ENCODE results near the gene LTBP2.

LTBP2 gene

DNA sequence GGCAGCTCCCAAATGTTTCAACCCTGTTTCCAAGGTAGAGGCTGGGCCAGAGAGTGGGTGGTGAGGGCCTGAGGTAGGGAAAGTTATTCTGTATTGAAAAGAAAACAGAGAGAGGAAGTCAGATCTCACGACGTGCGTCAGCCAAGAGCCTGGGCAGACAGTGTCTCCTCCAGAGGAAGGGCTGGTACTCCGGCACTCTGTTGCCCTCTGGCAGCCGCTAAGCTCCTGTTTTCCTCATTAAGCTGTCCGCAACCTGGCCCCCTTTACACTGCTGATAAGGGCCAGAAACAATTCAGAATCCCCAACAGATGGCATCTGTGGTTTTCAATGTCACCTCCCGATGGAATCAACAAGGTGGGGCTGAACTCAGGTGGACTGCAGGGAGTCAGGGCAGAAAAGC is 26.0 kb upstream of the LTBP2 start:
- no peak for DNase-seq (ENCODE audit: low read depth in 3 of 3)

DNA sequence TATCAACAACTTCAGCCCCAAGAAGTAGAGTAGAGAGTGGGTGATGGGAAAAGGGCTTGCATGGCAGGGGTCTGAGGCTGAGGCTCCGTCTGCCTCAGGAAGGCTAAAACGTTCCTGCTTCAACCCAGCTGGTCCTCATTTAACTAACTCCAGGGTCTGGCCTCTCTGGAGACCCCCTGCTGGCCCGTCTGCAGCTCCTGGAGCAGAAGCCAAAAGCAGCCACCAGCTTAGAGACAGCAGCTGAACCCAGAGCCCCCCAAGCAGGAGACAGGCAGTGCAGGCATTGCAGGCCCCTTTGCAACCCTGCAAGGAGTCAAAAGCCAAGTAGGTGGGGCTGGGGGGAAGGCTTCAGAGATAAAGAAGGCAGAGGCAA is 25.1 kb upstream of the LTBP2 start:
- no peak for DNase-seq (ENCODE audit: low read depth in 3 of 3)

DNA sequence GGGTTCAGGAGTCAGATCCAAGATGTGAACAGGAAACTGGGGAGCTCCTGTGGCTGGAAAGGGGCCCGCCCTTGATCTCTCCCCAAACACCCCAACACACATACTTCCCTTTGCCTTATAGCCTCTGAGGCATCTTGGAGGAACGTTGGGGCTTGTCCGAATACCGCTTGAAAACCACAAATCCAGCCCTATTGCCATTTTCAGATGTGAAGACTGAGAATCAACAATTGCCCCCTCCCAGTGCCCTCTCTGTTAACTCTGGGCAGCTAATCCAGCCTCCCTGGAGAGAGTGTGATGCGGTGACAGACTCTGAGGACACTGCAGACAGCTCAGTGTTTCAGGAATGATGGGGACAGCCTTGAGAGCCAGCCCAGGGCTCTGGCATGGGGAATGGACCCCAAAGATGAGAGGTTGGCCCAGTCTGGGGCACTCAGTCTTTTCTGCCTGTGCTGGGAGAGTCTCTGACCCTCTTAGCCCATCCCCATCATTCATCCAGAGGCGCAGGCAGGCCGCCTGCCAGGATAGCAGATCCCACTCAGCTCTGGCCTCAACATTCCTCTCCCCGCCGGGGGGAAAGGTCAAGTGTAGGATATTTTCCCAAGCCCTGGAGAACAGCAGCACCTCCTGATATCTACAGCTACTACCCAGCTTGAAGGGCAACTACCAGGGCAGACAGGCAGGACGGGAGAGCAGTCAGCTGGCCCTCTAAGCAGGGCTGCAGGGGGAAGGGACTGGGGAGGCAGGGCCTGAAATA is 24.6 kb upstream of the LTBP2 start:
- DNase-seq (ENCODE audit: low read depth in 3 of 3), result no peak

DNA sequence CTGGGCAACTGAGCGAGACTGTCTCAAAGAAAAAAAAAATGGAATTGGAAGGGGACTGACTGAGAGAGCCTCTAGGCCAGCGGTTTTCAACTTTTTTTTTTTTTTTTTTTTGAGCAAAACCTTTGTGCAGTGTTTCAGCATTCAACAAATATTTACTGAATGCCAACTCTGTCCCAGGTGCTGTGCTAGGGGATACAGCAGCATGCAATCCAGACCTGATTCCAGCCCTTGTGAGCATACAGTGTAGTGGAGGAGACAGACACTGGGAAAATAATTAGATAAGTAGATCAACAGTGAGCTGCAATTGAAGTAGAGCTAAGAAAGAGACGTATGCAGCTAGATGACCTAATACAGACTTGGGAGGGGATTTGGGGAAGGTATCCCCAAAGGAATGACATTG is 23.8 kb upstream of the LTBP2 start:
- DNase-seq (ENCODE audit: low read depth in 3 of 3), result no peak

DNA sequence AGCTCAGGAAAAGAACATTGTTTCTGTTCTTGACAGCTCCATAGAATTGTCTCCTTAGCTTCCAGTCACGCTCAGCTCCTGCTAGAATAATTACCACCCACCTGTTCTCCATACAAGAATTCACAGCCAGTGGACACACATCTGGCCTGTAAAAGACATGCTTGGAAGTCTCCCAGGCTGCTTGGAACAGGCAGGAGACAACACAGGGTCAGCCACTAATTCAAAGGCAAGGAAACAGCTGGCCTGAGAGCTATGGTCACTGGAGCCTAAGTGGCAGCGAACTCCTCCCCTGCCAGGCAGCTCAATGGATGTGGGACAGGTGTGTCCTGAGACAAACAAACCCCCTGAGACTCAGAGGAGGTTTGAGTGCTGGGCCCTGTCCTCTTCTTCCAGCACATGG is 22.9 kb upstream of the LTBP2 start:
- DNase-seq (ENCODE audit: low read depth in 3 of 3), result no peak

DNA sequence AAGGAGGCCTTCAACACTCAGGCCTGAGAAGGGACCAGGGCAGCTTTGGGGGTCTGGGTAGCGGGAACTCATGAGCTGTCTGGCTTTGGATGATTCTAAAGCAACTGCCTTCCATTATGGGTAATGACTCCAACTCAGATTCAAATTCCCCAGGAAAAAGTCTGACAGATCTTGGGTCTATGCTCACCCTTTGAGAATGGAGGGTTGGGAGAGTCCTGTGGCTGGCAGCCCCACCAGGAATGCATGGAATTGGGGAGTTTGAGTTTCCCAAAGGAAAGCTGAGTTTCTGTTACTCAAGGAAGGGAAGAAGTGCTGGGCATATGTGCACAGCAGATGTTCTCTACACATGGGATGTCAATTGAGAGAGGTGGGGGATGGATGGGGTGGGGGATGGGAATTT is 22.4 kb upstream of the LTBP2 start:
- no peak for DNase-seq (ENCODE audit: low read depth in 3 of 3)

- no peak for DNase-seq (ENCODE audit: low read depth in 3 of 3)
Measured at GRCh38 chr14:74630881-74631690, 19.0 kb upstream of the LTBP2 start.

DNA sequence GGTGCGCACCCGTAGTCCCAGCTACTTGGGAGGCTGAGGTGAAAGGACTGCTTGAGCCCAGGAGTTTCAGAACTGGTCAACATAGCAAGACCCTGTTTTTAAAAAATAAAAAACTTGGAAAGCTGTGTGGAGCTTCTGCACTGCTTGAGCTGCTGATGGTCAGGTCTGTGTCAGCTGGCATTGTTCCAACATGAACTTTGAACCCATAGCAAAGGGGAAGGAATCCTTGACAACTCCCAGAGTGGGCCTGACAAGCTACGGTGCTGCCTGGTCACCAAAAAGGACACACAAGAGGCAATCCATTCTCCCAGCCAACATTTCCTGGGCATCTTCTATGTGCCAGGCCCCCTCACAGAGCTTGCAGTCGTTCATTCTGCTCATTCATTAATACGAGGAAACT is 16.4 kb upstream of the LTBP2 start:
- DNase-seq (ENCODE audit: low read depth in 3 of 3), result no peak

DNA sequence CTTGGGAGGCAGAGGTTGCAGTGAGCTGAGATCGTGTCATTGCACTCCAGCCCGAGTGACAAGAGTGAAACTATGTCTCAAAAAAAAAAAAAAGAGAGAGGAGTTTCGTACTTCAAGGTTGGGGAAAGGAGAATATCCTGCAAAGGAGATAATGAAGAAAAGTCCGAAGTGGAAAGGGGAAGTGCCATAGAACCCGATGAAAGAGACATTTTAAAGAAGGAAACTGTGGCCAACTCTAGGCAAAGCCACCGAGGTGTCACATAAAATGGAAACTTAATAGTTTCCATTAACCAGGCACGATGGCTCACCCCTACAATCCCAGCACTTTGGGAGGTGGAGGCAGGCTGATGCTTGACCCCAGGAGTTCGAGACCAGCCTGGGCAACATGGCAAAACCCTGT is 15.0 kb upstream of the LTBP2 start:
- no peak for DNase-seq (ENCODE audit: low read depth in 3 of 3)

DNA sequence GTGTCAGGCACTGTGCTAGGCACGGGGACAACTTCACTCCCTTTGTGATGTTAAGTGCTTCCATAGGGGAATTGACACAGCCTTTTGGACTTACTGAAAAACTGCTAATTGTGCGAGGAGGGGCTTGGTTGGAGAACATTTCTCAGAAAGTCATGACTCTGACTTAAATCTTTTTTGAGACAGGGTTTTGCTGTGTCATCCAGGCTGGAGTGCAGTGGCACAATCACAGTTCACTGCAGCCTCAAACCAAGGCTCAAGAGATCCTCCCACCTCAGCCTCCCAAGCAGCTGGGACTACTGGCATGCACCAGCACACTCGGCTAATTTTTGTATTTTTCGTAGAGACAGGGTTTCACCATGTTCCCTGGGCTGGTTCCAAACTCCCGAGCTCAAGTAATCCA is 10.2 kb upstream of the LTBP2 start:
- DNase-seq (ENCODE audit: low read depth in 3 of 3), result no peak

DNA sequence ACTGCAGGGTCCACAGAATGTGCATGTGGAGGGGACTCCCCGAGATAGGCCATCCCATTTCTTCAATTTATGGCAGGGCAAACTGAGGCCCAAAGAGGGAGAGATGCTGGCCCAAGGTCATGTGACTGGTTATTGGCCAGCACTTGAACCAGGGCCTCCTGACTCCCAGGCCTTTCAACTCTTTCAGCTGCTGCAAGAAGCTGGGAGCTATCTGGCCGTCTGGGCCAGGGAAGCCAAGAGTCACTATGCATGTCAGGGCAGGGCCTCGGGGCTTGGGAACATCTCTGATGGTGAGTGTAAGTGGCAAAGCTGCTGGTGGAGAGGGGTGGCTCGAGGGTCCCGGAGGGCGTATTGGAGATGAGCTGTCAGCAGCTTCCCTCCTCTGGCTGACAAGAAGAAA is 9.5 kb upstream of the LTBP2 start:
- DNase-seq (ENCODE audit: low read depth in 3 of 3), result no peak

GRCh38 chr14:74620923-74621322 is 8.9 kb upstream of the LTBP2 start:
- DNase-seq (ENCODE audit: low read depth in 3 of 3), result no peak

- DNase-seq (ENCODE audit: low read depth in 3 of 3), result no peak
Measured at GRCh38 chr14:74620497-74620921, 8.5 kb upstream of the LTBP2 start.

DNA sequence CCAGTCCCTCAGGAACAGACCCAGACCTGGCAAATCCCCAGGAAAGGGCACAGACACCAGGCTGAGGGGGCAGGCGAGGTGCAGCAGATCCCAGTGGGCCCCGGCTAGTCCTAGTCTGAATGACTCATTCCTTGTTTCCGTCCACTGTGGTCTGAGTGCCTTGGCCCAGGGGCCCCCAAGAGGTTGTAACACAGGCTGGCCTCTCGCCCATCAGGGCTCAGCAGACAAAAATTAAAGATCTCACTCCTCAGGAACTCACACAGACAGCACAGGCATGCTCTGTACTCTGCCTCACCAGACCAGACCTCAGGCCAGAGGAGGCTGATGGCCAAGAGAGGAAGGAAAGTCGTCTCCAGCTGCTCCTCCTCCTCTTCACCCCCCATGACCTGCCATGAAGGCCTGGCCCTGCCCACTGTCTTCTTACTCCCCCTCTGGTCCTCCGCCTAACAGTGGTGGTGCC is 7.7 kb upstream of the LTBP2 start:
- DNase-seq (ENCODE audit: low read depth in 3 of 3), result no peak

GRCh38 chr14:74618078-74618952 is 6.3 kb upstream of the LTBP2 start:
- peak in 2 of 3 experiments; percentile 21 to 25 for DNase-seq (ENCODE audit: low read depth in 3 of 3)

GRCh38 chr14:74616996-74617700 is 5.1 kb upstream of the LTBP2 start:
- no peak for DNase-seq (ENCODE audit: low read depth in 3 of 3)

DNA sequence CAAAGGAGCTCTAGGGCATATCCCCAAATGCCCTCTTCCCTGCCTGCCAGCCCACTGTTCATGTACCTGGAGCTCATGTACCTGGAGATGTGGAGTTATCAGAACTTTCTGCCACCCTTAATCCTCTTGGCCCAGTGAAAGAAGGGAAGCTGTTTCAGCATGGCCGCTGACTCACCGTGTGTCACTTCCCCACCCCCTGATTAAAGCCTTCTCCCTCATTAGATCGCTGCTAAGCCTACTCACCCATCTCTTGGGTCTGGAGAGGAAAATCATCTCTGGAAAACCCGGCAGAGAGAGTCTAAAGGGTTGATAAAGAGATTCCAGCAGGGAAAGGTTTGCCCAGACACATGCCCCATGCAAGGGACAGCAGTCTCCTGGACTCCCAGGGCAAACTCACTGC is 4.5 kb upstream of the LTBP2 start:
- no peak for DNase-seq (ENCODE audit: low read depth in 3 of 3)

DNA sequence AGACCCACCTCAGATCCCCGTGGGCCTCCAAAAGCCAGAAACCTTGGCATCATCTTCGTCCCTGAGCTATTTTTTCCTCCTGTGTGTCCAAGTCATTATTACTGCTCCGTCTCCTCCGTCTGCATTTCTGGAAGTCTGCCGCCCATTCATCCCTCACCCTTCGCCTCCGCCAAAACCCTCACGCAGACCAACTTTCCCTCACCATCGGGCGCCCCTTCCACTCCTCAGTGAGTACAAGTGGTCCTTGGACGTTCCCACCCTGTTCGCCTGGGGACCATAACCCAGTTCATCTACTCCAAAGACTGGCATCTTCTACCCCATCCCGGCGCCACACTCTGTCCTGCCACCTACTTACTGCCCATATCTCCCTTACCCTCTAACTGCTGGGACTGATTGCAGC is 3.7 kb upstream of the LTBP2 start:
- DNase-seq (ENCODE audit: low read depth in 3 of 3), result no peak

GRCh38 chr14:74614508-74615495 is 2.8 kb upstream of the LTBP2 start:
- no peak for DNase-seq (ENCODE audit: low read depth in 3 of 3)

- no peak for DNase-seq (ENCODE audit: low read depth in 3 of 3)
Measured at GRCh38 chr14:74613211-74613914, 1.3 kb upstream of the LTBP2 start.
